Kidney (tissue), 14 donors: ENCODE results near the gene PLXDC1. TPM values are rescaled to one million over a fixed set of nuclear protein-coding genes. Genes with fewer than 3 reads are reported as not detected.
A peak's percentile ranks its signal among the peaks of the same experiment; 100 is the strongest.

Source experiments
- DNase-seq, 5 donors: peaks; one replicate each; pipeline ENCODE4 v3.0.0-alpha.2; 2013 to 2020
- FAIRE-seq: peaks from 2 replicates; lab custom pipeline; 2012; peaks lifted over from hg19 to GRCh38; lab: Jason Lieb, UNC
- H3K27ac ChIP-seq, 2 donors: one replicate each; pipeline ENCODE4 v1.7.0; 2013; ENCODE audit warnings: low read depth in 2 of 2, low read length in 2 of 2, inconsistent platforms in 1 of 2
- H3K27me3 ChIP-seq: one replicate; pipeline ENCODE4 v1.7.1; 2013; ENCODE audit warnings: low read length, inconsistent platforms; ENCODE audit not compliant: control insufficient read depth, insufficient read depth
- H3K36me3 ChIP-seq, 3 donors: one replicate each; pipeline versions ENCODE4 v1.7.0 to v1.7.1; 2013; ENCODE audit warnings: low read length in 3 of 3, control low read depth in 1 of 3, inconsistent platforms in 1 of 3; ENCODE audit not compliant: insufficient read depth in 3 of 3, control insufficient read depth in 2 of 3
- H3K4me1 ChIP-seq, 3 donors: one replicate each; pipeline versions ENCODE4 v1.7.0 to v1.7.1; 2013; ENCODE audit warnings: low read length in 3 of 3, inconsistent platforms in 1 of 3, low read depth in 1 of 3; ENCODE audit not compliant: control insufficient read depth in 2 of 3, insufficient read depth in 2 of 3
- H3K4me3 ChIP-seq, 3 donors: one replicate each; pipeline versions ENCODE4 v1.7.0 to v1.8.1; 2013; ENCODE audit warnings: low read length in 3 of 3, control low read depth in 1 of 3, inconsistent platforms in 1 of 3
- H3K9ac ChIP-seq, 3 donors: one replicate each; pipeline versions ENCODE4 v1.7.0 to v1.7.1; 2013; ENCODE audit warnings: low read length in 3 of 3, control low read depth in 1 of 3, inconsistent platforms in 1 of 3
- H3K9me3 ChIP-seq, 3 donors: one replicate each; pipeline versions ENCODE4 v1.7.0 to v1.7.1; 2013; ENCODE audit warnings: low read length in 3 of 3, control low read depth in 1 of 3, inconsistent platforms in 1 of 3; ENCODE audit not compliant: control insufficient read depth in 2 of 3, insufficient read depth in 1 of 3
- CTCF ChIP-seq: IDR thresholded peaks from 3 replicates; pipeline ENCODE4 v1.5.1; 2012; ENCODE audit warnings: mild to moderate bottlenecking, moderate library complexity, borderline replicate concordance; ENCODE audit not compliant: insufficient read depth; ENCODE audit errors: extremely low read depth
- intact Hi-C: fragments of 100-400 bp; cut with DNase I; formaldehyde crosslinking; loops from one replicate; pipeline ENCODE4 v1.11.1; 2022
- polyA plus RNA-seq: library from polyadenylated mRNA; stranded (reverse); fragments of 350-450 nt; fragmentation: Illumina TruSeq; extraction: RNeasy Lipid Tissue Mini Kit (QIAGEN cat#74804); gene quantifications from one replicate; pipeline ENCODE4 v1.2.3, GENCODE V29; 2014; ENCODE audit warnings: low read depth, low replicate concordance; ENCODE audit not compliant: insufficient read depth
- total RNA-seq: library from RNA; stranded (reverse); fragmentation: NEBNext Ultra II Directional; extraction: Animal tissue kit (Norgen Biotek cat#: 25700); gene quantifications from one replicate; pipeline ENCODE4 v1.2.1, GENCODE V29; 2021
- donor health status: control.
- donor health status: control.
- donor health status: control.
- donor health status: control.
- donor health status: control.
- donor health status: DM: yes; HTN: yes; CAD: no.
- donor health status: Normal renal cell carcinoma (clear cell type).

Gene PLXDC1
- total and polyA plus RNA-seq, 2 donors from 2014 or later, result 4.5 to 11.1 TPM

GRCh38 chr17:39192901-39193300 lies 41.5 kb upstream of the PLXDC1 start:
- Histone ChIP-seq H3K9ac (no peak overlapping the region), H3K27me3 (no peaks in the 10 kb centered on the region), H3K36me3 (peaks cover 0 to 4% (median 0%) of the 10 kb centered on the region in 3 donors), H3K27ac (no peak overlapping the region), H3K9me3 (no peaks in the 10 kb centered on the region), H3K4me1 (peaks cover 0 to 2% (median 0%) of the 10 kb centered on the region in 3 donors), H3K4me3 (no peak overlapping the region)
- DNase-seq (peak in 1 of 5 donors; percentile 41), FAIRE-seq (no peak)
- intact Hi-C loops, result no loop called here
- no peak for TF ChIP-seq CTCF

DNA sequence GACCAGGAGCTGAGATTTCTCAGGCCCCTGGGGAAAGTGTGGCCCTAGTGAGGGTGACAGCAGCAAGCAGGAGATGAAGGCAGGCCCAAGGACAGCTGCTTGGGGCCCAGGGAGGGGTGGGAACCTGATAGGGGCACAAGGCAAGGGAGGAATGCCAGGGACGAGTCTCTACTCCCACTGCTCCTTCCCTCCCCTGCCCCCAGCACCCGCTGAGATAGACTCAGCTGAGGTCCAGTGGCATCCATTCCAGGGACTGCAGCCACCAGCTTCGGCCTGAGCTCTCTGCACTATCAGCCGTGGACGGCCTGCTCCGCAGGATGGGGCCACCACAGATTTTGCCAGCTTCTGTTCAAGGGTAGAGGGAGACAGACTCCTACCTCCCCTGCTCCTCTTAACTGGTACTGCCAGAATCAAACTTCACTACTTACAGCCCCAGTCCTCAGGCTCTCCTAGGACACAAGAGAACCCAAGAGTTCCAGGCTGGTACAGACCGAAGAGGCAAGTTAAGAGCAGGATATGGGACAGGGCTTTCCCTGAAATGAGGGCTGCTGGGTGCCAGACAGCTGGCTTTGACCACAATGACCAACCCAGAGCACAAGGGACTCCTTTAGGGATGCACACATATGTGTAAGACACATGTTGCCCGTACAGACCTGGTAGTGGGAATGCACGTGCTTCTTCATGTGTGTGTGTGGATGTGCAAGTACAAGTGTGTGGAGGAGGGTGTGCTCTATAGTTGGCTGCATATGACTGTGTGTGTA lies 40.5 kb upstream of the PLXDC1 start:
- Histone ChIP-seq H3K9me3 (no peaks in the 10 kb centered on the region), H3K4me3 (no peak overlapping the region), H3K4me1 (peaks cover 0 to 2% (median 0%) of the 10 kb centered on the region in 3 donors), H3K9ac (no peak overlapping the region), H3K27ac (no peak overlapping the region), H3K36me3 (peaks cover 0 to 4% (median 0%) of the 10 kb centered on the region in 3 donors), H3K27me3 (no peaks in the 10 kb centered on the region)
- intact Hi-C loops, result no loop called here
- FAIRE-seq (no peak), DNase-seq (peak in 4 of 5 donors; percentile 77 to 84 (median 83))
- TF ChIP-seq CTCF, result no peak

- H3K4me3 ChIP-seq, result no peak overlapping the region
- no peak for TF ChIP-seq CTCF
- H3K9me3 ChIP-seq, result no peaks in the 10 kb centered on the region
- H3K9ac ChIP-seq, result no peak overlapping the region
- H3K4me1 ChIP-seq, result no peaks in the 10 kb centered on the region
- intact Hi-C loops, result no loop called here
- FAIRE-seq (no peak), DNase-seq (no peak)
- no peaks in the 10 kb centered on the region for H3K27me3 ChIP-seq
- peaks cover 0 to 2% (median 0%) of the 10 kb centered on the region in 3 donors for H3K36me3 ChIP-seq
- no peak overlapping the region for H3K27ac ChIP-seq
Observed at GRCh38 chr17:39187152-39187830, 35.9 kb upstream of the PLXDC1 start.
